T47D (cell line): ENCODE measurements around the gene PCDH1.
"Not testable (repeated sequence)": the region's sequence is repeated elsewhere in the genome, so short reads cannot be mapped to it uniquely, and the experiment has no call there.

Source experiments
- DNase-seq, 2 experiments: peaks; one replicate each; pipeline versions ENCODE4 v3.0.0 to v3.0.0-alpha.2; 2011 to 2012; ENCODE audit warnings: low read depth in 1 of 2, low spot score in 1 of 2
- JUND ChIP-seq: IDR thresholded peaks from 2 replicates; pipeline ENCODE4 v1.6.1; 2012; ENCODE audit warnings: low read depth
- in situ Hi-C: cut with HindIII; loops from 2 replicates; pipeline ENCODE4 v1.10.0; 2016; ENCODE audit warnings: low sequenced_read_pairs, low pct_unique_long_range_greater_than_20kb

Gene PCDH1

DNA sequence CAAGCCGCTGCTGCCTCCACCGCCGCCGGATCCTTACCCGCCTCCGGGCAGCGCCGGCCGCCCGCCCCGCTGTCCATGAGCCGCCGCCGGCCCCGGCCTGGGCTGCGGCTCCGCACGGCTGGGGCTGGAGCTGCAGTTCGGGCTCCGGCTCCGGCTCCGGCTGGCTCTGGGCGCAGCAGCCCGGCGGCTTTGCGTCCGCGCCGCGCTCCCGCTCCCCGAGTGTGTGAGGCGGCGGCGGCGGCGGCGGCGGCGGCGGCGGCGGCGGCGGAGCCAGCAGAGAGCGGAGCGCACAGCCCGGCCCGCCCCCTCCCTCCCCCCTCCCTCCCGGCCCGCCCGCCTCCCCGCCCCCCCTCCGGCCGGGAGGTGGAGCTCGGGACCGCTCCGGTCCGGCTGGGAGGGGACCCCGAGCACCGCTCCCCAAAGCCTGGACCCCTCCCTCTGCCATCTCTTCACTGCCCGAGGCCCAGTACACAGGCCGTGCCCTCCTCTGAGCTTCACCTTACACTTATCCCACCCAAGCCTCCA lies at the start of gene PCDH1:
PCDH1 (minus strand) TSS at position 225 of the 525 bp plus-strand sequence; CDS start at position 77, 148 bp downstream.
- no peak for TF ChIP-seq JUND
- DNase-seq: peak in 1 of 2 experiments; percentile 76
- in situ Hi-C loops: no loop called here

- in situ Hi-C loops: no loop called here
- TF ChIP-seq JUND: no peak
- no peak for DNase-seq
These were observed 48.2 kb upstream of the PCDH1 start for GRCh38 chr5:141926434-141926833.

GRCh38 chr5:141923448-141924313 lies 45.5 kb upstream of the PCDH1 start, which contains the start of gene DELE1:
Gene DELE1 (plus strand): TSS chr5:141923871. CDS start chr5:141923942, 71 bp downstream.
- DNase-seq: peak; percentile 95 to 97
- TF ChIP-seq JUND: no peak
- in situ Hi-C loops: no loop called here

DNA sequence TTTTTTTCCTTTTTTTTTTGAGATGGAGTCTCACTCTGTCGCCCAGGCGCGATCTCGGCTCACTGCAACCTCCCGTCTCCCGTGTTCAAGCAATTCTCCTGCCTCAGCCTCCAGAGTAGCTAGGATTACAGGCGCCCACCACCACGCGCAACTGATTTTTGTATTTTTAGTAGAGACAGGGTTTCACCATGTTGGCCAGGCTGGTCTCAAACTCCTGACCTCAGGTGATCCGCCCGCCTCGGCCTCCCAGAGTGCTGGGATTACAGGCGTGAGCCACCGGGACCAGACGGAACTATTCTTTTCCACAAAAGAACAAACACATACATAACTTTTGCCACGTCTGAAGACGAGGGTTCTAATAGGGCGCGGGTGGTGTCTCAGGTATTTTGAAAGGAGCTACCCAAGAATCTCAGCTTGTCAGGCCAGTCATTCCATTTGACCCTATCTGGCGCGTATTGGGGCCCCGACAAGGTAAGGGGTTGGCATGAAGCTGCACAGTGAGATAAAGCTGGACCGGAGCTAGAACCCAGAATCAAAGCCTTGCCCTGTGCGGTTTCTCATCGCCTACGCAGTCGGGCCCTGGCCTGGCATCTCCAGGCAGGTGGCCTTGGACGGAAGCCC lies 44.7 kb upstream of the PCDH1 start:
- in situ Hi-C loops, DNase-seq: not testable (repeated sequence)

GRCh38 chr5:141920771-141921170 lies 42.6 kb upstream of the PCDH1 start:
- in situ Hi-C loops: no loop called here
- TF ChIP-seq JUND: no peak
- no peak for DNase-seq

- in situ Hi-C loops: no loop called here
- DNase-seq: no peak
- no peak for TF ChIP-seq JUND
These were observed 41.3 kb upstream of the PCDH1 start for GRCh38 chr5:141919218-141920119.

DNA sequence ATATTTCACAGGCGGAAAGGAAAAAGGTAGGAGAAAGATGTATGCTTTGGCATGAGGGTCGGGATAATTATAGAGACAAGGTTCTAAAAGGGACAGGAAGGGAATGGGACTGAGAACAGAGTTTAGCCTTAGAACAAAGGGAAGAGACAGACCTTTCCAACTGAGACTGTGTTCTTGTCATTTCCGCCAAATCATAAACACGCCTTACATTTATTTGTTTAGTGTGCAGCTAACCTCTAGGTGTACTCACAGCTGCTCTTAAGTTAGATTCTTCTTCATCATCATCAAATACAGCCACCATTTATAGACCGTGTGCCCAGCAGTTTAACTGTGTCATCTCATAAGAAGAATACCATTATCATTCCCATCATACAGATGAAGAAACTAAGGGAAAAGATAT lies 39.5 kb upstream of the PCDH1 start:
- no peak for DNase-seq
- TF ChIP-seq JUND: no peak
- in situ Hi-C loops: no loop called here

- no peak for DNase-seq
- TF ChIP-seq JUND: no peak
- in situ Hi-C loops: no loop called here
These were observed 38.3 kb upstream of the PCDH1 start for GRCh38 chr5:141916522-141916921.

GRCh38 chr5:141915881-141916336 lies 37.7 kb upstream of the PCDH1 start:
- DNase-seq: peak in 1 of 2 experiments; percentile 52
- in situ Hi-C loops: no loop called here
- no peak for TF ChIP-seq JUND

- in situ Hi-C loops: no loop called here
- no peak for TF ChIP-seq JUND
- DNase-seq: no peak
These were observed 36.6 kb upstream of the PCDH1 start for GRCh38 chr5:141914797-141915196.

DNA sequence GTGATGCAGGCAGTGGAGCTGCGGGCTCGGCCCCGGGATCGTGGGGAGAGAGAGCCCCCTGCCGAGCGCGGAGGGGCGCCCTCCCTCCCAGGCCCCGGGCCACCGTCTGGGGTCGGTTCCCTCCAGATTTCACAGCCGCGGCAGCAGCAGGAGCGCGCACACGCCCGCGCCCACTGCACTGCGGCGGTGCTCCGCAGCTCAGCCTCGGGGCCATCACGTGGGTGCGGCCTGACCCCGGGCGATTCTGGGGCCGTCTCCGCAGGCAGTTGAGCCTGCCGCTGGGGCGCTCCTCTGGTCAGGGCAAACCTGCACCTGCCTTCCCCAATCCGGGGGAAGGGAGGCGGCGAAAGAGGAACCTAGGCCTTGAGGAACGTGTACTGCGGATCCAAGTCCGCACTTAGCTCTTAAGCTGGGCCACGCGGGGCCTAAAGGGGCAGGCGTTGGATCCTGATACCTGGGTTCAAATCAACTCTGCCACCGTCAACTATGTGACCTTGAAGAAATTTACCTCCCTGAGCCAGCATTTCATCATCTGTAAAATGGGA lies 36.1 kb upstream of the PCDH1 start:
- in situ Hi-C loops: no loop called here
- DNase-seq: no peak
- no peak for TF ChIP-seq JUND

DNA sequence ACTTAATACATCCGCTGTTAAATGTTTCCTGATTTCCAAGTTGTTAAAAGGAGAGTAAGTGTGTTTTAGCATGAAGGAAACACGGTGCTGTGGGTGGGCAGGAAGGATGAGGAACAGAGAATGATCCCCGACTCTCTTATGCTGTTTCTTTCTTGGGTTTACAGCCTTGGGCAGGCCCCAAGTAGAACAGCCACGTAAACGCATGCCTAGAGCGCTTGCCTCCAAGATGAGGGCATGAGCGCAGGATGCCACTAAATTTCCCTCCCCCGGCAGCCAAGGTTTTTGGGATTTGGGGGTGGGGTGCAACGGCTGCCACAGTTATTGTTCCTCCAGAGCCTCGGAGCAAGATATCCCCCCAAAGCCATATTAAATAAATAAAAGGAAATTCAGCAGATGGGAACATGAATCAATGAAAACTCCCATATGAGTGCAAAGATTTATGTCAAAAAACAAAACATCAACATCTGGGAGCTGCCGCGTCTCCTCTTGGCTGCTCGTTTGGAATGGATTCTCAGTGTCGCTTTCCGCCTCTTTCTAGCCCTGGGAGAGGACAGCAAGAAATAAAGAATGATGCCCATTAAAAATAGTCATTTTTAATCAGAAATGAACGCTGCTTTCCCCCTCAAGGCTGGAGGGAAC lies 35.5 kb upstream of the PCDH1 start:
- no peak for DNase-seq
- in situ Hi-C loops: no loop called here
- no peak for TF ChIP-seq JUND
